ENCODE results near the gene SGMS1.
"Not testable (repeated sequence)": the region's sequence is repeated elsewhere in the genome, so short reads cannot be mapped to it uniquely, and the experiment has no call there.

The SGMS1 gene

GRCh38 chr10:50556237-50557120 lies 67.3 kb downstream of the SGMS1 start:
- DNase-seq (ENCODE audit: low read depth in 2 of 2) = no peak

- DNase-seq (ENCODE audit: low read depth in 2 of 2) = no peak
Measured at GRCh38 chr10:50554995-50555568, 68.7 kb downstream of the SGMS1 start.

GRCh38 chr10:50554376-50554994 lies 69.3 kb downstream of the SGMS1 start:
- DNase-seq (ENCODE audit: low read depth in 2 of 2) = no peak

GRCh38 chr10:50552771-50553535 lies 70.8 kb downstream of the SGMS1 start:
- no peak for DNase-seq (ENCODE audit: low read depth in 2 of 2)

GRCh38 chr10:50552308-50552707 lies 71.4 kb downstream of the SGMS1 start:
- DNase-seq (ENCODE audit: low read depth in 2 of 2) = no peak

- DNase-seq (ENCODE audit: low read depth in 2 of 2) = no peak
Measured at GRCh38 chr10:50551894-50552293, 71.9 kb downstream of the SGMS1 start.

- DNase-seq (ENCODE audit: low read depth in 2 of 2) = no peak
Measured at GRCh38 chr10:50550291-50550839, 73.4 kb downstream of the SGMS1 start.

- not testable (repeated sequence) for DNase-seq (ENCODE audit: low read depth in 2 of 2)
Measured at GRCh38 chr10:50549186-50549585, 74.6 kb downstream of the SGMS1 start.

GRCh38 chr10:50548481-50548880 lies 75.3 kb downstream of the SGMS1 start:
- not testable (repeated sequence) for DNase-seq (ENCODE audit: low read depth in 2 of 2)

- DNase-seq (ENCODE audit: low read depth in 2 of 2) = not testable (repeated sequence)
Measured at GRCh38 chr10:50546287-50546686, 77.5 kb downstream of the SGMS1 start.

GRCh38 chr10:50545846-50546245 lies 77.9 kb downstream of the SGMS1 start:
- DNase-seq (ENCODE audit: low read depth in 2 of 2) = no peak

- DNase-seq (ENCODE audit: low read depth in 2 of 2) = no peak
Measured at GRCh38 chr10:50544857-50545429, 78.8 kb downstream of the SGMS1 start.

- no peak for DNase-seq (ENCODE audit: low read depth in 2 of 2)
Measured at GRCh38 chr10:50544095-50544856, 79.5 kb downstream of the SGMS1 start.

GRCh38 chr10:50542871-50543270 lies 80.9 kb downstream of the SGMS1 start:
- no peak for DNase-seq (ENCODE audit: low read depth in 2 of 2)

- DNase-seq (ENCODE audit: low read depth in 2 of 2) = no peak
Measured at GRCh38 chr10:50541921-50542320, 81.8 kb downstream of the SGMS1 start.

GRCh38 chr10:50541317-50541716 lies 82.4 kb downstream of the SGMS1 start:
- DNase-seq (ENCODE audit: low read depth in 2 of 2) = no peak

- DNase-seq (ENCODE audit: low read depth in 2 of 2) = no peak
Measured at GRCh38 chr10:50540826-50541122, 83.0 kb downstream of the SGMS1 start.

- DNase-seq (ENCODE audit: low read depth in 2 of 2) = no peak
Measured at GRCh38 chr10:50540069-50540825, 83.5 kb downstream of the SGMS1 start.

- no peak for DNase-seq (ENCODE audit: low read depth in 2 of 2)
Measured at GRCh38 chr10:50538555-50539398, 85.0 kb downstream of the SGMS1 start.

All from stimulated activated CD4-positive, alpha-beta T cell treated with anti-CD3 and anti-CD28 coated beads, Interleukin-4, amount 100 ng/mL, for 48 hours (primary cell).